Calu3 (cell line): ENCODE data around the gene SNX15. TPM values are rescaled to one million over a fixed set of nuclear protein-coding genes. Genes with fewer than 3 reads are reported as not detected.

Source experiments
- BruUV-seq: library from RNA; stranded (reverse); fragments of 400-500 nt; replicated peaks from 2 replicates; lab custom pipeline; 2021; lab: Mats Ljungman, UMichigan
- CTCF ChIA-PET: fragments of 300-600 bp; sonication (Branson Sonifier 250); formaldehyde crosslinking; loops from one replicate; lab custom pipeline; 2022; ENCODE audit warnings: antibody characterized with exemption; lab: Charles Lee
- DNase-seq: peaks from one replicate; pipeline ENCODE4 v3.0.0; 2022
- H3K27ac Mint-ChIP-seq: one replicate; pipeline ENCODE4 v1.8.0; 2022; ENCODE audit warnings: mixed read lengths; ENCODE audit not compliant: unreplicated experiment
- H3K27me3 Mint-ChIP-seq: one replicate; pipeline ENCODE4 v1.8.0; 2022; ENCODE audit warnings: mixed read lengths; ENCODE audit not compliant: unreplicated experiment
- H3K36me3 Mint-ChIP-seq: one replicate; pipeline ENCODE4 v1.8.0; 2022; ENCODE audit warnings: mild to moderate bottlenecking, moderate library complexity, mixed read lengths; ENCODE audit not compliant: insufficient read depth, unreplicated experiment
- H3K4me1 Mint-ChIP-seq: one replicate; pipeline ENCODE4 v1.8.0; 2022; ENCODE audit warnings: mild to moderate bottlenecking, low read depth, mixed read lengths; ENCODE audit not compliant: unreplicated experiment
- H3K4me3 Mint-ChIP-seq: one replicate; pipeline ENCODE4 v1.8.0; 2022; ENCODE audit warnings: mild to moderate bottlenecking, low read depth, moderate library complexity, mixed read lengths; ENCODE audit not compliant: unreplicated experiment
- H3K9me3 Mint-ChIP-seq: one replicate; pipeline ENCODE4 v1.8.0; 2022; ENCODE audit warnings: low read depth, mixed read lengths; ENCODE audit not compliant: unreplicated experiment
- intact Hi-C: fragments of 100-400 bp; cut with micrococcal nuclease; formaldehyde crosslinking; loops from one replicate; pipeline ENCODE4 v1.10.0; 2022; ENCODE audit not compliant: unreplicated experiment
- total RNA-seq: library from RNA; stranded (reverse); gene quantifications from 2 replicates; pipeline ENCODE4 v1.2.3, GENCODE V29; 2022
- TF ChIP-seq, protein P1 (sequence below): fragments of 200-600 bp; IDR thresholded peaks from one replicate; pipeline ENCODE4 v1.8.0; 2022; ENCODE audit warnings: antibody characterized with exemption; ENCODE audit not compliant: unreplicated experiment

SNX15 gene
- total RNA-seq, 1 experiment from 2014 or later, result 22.1 TPM

DNA sequence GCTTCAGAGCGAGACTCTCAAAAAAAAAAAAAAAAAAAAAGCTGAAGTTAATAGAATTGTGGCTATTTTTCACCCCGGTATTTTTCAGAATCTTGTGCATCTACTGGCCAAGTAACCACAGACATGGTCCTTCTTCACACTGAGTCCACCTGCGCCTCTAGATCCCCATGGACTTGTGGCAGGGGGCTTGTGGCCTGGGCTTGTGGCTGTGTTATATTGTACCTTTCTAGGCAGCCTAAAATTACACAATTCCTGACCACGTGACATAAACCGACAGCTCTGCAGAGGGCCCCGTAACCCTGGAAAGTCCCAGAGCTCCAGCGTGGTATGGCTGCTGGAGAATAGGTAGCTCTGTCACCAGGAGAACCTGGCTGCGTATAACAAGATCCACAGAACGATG is 42.0 kb downstream of the SNX15 start:
- no peak overlapping the region for H3K27ac Mint-ChIP-seq
- no peaks in the 10 kb centered on the region for H3K27me3 Mint-ChIP-seq
- no peaks in the 10 kb centered on the region for H3K4me1 Mint-ChIP-seq
- CTCF ChIA-PET, result interaction anchor here (0.6 kb wide), 2 partner anchors 57 to 95 kb away, joined by 3 to 4 read pairs; no protein-coding TSS in a partner anchor
- DNase-seq, result no peak
- H3K36me3 Mint-ChIP-seq, result peaks cover 4% of the 10 kb centered on the region
- H3K9me3 Mint-ChIP-seq, result no peaks in the 10 kb centered on the region
- H3K4me3 Mint-ChIP-seq, result no peak overlapping the region
- TF ChIP-seq, protein P1, sequence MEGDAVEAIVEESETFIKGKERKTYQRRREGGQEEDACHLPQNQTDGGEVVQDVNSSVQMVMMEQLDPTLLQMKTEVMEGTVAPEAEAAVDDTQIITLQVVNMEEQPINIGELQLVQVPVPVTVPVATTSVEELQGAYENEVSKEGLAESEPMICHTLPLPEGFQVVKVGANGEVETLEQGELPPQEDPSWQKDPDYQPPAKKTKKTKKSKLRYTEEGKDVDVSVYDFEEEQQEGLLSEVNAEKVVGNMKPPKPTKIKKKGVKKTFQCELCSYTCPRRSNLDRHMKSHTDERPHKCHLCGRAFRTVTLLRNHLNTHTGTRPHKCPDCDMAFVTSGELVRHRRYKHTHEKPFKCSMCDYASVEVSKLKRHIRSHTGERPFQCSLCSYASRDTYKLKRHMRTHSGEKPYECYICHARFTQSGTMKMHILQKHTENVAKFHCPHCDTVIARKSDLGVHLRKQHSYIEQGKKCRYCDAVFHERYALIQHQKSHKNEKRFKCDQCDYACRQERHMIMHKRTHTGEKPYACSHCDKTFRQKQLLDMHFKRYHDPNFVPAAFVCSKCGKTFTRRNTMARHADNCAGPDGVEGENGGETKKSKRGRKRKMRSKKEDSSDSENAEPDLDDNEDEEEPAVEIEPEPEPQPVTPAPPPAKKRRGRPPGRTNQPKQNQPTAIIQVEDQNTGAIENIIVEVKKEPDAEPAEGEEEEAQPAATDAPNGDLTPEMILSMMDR, result no peak
- intact Hi-C loops, result no loop called here
- no TSS peak for BruUV-seq

GRCh38 chr11:65071907-65072630 is 44.8 kb downstream of the SNX15 start:
- DNase-seq, result no peak
- intact Hi-C loops, result no loop called here
- H3K27me3 Mint-ChIP-seq, result no peaks in the 10 kb centered on the region
- TF ChIP-seq, protein P1, result no peak
- no peak overlapping the region for H3K27ac Mint-ChIP-seq
- BruUV-seq, result no TSS peak
- no peaks in the 10 kb centered on the region for H3K9me3 Mint-ChIP-seq
- H3K36me3 Mint-ChIP-seq, result no peaks in the 10 kb centered on the region
- no peaks in the 10 kb centered on the region for H3K4me1 Mint-ChIP-seq
- H3K4me3 Mint-ChIP-seq, result no peak overlapping the region
- CTCF ChIA-PET, result interaction anchor here (0.7 kb wide), 1 partner anchor 284 kb away, joined by 3 read pairs; no protein-coding TSS in a partner anchor

DNA sequence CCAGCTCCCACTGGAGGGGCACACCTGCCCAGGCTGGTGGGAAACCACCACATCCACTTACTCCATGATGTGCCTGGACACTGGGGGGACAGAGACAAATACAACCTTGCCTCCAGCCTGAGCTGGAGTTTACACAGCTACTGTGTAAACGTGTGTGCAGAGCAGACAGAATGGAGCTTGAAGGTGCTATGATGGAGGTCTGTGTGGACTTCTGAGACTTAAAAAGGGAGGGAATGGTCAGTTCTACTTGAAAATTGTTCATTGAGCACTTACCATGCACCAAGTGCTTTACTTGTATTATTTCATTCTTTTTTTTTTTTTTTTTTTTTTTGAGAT is 45.4 kb downstream of the SNX15 start:
- no peaks in the 10 kb centered on the region for H3K9me3 Mint-ChIP-seq
- H3K36me3 Mint-ChIP-seq, result no peaks in the 10 kb centered on the region
- intact Hi-C loops, result no loop called here
- TF ChIP-seq, protein P1, result no peak
- DNase-seq, result no peak
- H3K27ac Mint-ChIP-seq, result no peak overlapping the region
- no peaks in the 10 kb centered on the region for H3K27me3 Mint-ChIP-seq
- H3K4me1 Mint-ChIP-seq, result no peaks in the 10 kb centered on the region
- no peak overlapping the region for H3K4me3 Mint-ChIP-seq
- CTCF ChIA-PET, result interaction anchor here (0.7 kb wide), 1 partner anchor 285 kb away, joined by 3 read pairs; no protein-coding TSS in a partner anchor
- no TSS peak for BruUV-seq

GRCh38 chr11:65077451-65077850 is 50.2 kb downstream of the SNX15 start:
- Mint-ChIP-seq H3K27me3 (no peaks in the 10 kb centered on the region), H3K9me3 (no peaks in the 10 kb centered on the region), H3K27ac (no peak overlapping the region), H3K4me3 (no peak overlapping the region), H3K4me1 (peaks cover 26% of the 10 kb centered on the region), H3K36me3 (peaks cover 22% of the 10 kb centered on the region)
- no peak for DNase-seq
- no TSS peak for BruUV-seq
- TF ChIP-seq, protein P1, result no peak
- CTCF ChIA-PET, result interaction anchor here (1.2 kb wide), 1 partner anchor 50 kb away, joined by 3 read pairs; the partner anchor contains the start of gene SNX15
- intact Hi-C loops, result no loop called here
